GM18517 (cell line): ENCODE results near the gene PITPNB.

Experiments
- ATAC-seq: cut with Tn5 transposase; IDR thresholded peaks from one replicate; pipeline ENCODE4 v1.9.1; 2021; ENCODE audit warnings: mild to moderate bottlenecking, moderate library complexity; ENCODE audit not compliant: unreplicated experiment

Gene PITPNB

GRCh38 chr22:27881421-27881820 is 37.6 kb downstream of the PITPNB start:
- ATAC-seq = no peak

- ATAC-seq = no peak
Measured at GRCh38 chr22:27880778-27881394, 38.2 kb downstream of the PITPNB start.

DNA sequence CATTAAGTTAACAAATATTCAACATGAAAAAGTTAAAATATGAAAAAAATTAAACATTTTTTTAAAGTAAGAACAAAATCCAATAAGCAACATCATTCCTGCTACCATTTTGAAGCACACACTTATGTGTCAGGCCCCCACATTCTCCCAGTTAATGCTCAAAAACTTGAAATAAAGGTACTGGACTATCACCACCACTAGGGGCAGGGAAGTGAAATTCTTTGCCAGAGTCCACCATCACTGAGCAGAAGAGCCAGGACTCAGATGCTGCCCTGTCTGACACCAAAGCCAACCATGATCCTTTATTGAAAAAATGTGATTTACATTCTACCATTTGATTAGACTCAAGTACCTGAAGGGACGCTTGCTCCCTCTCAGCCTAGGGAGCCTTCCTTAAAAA is 39.1 kb downstream of the PITPNB start:
- ATAC-seq = no peak

- ATAC-seq = no peak
Measured at GRCh38 chr22:27878541-27878940, 40.5 kb downstream of the PITPNB start.

DNA sequence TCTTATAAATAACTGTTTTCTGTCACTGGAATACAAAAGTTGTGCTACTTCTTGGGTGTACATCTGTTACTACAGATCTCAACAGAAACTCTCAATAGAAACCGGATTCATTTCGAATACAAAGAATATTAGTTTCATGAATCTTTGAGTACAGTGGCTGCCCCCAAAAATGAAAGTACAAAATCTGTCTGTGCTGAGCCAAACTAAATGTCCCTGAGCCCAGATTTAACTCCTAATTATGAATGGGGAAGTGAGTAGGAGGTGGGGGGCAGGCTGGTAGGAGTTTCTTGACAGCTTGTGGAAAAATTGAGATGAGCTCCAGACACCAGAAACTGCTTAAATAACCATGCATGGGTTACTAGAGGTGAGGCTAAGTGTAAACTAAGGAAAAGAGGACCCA is 41.6 kb downstream of the PITPNB start:
- peak; percentile 44 for ATAC-seq

DNA sequence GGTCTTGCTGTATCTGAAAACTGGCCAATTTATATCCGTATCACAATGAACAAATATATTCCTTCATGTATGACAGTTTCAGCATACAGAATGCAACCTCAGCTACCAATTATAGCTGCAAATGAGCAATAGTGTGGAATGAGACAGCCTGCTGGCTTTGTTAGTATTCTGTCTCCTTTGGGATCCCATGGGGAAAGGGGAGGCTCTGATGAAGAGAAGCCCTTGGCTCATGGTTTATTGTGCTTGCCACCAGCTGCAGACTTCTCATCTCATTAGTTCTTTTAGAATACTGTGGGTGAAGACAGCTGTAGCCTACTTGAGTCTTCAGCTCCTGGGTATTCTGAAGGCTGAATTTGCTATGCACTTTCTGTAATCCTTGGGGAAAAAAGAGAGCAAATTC is 42.4 kb downstream of the PITPNB start:
- ATAC-seq = no peak

DNA sequence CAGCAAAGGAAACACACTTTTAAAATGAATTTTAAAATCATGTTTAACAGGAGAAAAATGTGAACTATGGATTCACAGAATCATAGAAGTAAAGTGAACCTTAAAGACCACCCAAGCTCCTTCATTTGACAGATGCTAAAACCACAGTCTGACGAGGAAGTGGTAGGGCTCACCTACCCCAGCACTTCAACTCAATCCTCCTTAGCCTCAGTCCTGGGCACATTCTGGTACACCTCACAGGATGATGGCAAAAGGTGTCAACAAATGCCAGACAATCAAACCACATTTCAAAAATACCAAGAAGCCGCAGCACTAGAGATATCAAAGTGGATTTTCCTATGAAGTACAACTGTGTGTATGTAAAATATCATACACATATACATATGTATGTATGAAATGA is 43.1 kb downstream of the PITPNB start:
- ATAC-seq = no peak

GRCh38 chr22:27874764-27875163 is 44.3 kb downstream of the PITPNB start:
- no peak for ATAC-seq

DNA sequence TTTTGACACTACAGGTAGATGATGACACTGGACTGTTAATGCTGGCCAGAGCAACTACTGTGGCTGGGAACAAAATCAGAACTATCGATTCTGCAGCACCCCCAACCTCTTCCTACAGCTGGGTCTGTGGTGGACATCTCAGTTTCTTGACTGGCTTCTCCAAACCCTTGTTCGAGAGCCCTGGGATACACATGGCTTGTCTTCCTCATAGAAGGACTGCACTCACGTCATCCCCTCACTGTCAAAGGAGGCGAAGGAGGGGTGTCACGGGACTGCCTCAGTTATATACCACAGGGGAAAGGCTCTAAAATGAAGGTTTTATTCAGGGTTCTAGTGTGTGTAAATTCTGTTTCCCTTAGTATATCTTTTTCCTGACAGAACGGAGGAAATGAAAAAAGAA is 44.9 kb downstream of the PITPNB start:
- ATAC-seq = no peak

- no peak for ATAC-seq
Measured at GRCh38 chr22:27873472-27873871, 45.6 kb downstream of the PITPNB start.

DNA sequence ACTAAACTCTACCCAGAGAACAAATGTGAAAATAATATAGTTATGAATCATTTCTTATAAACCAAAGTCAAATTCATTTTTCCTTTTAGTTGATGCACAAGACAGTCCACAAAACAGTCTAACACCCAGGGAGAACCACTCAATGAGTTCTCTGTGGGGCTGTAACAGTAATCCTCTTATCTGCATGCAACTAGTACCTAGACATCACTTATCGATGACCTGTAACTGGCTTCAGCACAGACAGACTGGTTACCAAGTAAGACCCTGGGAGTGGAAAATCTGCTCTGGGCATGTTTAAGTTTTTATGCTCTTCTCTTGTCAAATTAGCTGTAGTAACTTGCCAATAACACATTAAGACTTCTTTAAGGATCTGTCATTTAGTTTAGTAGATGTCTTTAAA is 46.6 kb downstream of the PITPNB start:
- no peak for ATAC-seq

GRCh38 chr22:27871306-27872014 is 47.6 kb downstream of the PITPNB start:
- no peak for ATAC-seq

- ATAC-seq = no peak
Measured at GRCh38 chr22:27870234-27871191, 48.5 kb downstream of the PITPNB start.

DNA sequence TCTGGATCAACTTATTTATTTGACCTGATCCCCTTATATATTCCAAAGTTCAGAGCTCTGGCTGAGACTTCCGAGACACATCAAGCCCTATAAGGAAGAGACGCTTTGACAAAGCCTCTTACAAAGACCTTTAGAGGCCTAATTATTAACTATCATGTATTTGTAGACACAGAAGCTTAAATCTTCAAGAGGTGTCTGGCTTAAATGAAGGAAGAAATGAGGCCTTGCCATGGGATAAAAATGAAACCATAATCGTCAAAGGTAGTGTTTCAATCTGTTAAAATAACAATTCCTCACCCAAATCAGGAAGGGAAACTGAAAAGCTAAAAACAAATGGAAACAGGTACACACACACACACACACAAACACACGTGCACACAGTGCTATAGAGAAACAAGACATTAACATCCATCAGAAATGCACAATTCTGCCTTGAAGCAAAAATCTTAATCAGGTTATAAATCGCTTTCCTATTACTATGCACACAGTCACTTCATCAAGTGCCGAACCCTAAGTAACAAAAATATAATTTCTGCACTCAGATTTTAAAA is 50.2 kb downstream of the PITPNB start:
- no peak for ATAC-seq

DNA sequence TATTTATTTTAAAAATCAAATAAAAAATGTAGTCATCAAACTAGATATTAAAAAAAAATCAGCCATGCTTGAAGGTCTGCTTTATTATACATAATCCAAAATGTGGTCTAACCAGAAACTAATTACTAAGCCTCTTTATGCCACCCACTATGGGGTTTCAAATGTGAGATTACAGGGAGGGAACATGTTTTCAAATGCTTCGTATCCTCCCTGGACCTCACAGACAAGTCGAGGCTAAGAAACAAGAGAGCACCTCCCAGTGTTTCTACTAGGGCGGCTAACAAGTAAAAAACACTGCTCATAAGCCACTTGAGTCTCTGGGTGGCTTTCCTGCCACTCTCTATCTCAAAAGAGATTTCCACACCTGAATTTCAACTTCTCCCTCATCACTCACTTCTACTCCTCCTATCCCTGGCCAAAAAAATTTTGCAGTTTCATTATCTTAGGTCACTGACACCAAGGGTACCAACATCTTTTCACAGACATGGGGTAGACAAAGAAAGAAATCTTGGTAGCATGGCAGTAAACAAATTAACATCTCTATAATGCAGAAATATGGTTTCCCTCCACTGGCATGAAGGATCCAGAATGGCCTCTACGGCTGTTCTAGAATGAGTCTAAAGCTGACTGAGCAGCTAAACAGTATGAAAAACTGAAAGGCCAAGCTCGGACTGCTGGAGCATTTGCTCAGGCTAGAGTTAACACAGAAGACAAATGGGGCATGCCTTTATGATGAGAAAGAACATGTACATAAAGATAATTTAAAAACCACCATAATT is 50.9 kb downstream of the PITPNB start:
- no peak for ATAC-seq

DNA sequence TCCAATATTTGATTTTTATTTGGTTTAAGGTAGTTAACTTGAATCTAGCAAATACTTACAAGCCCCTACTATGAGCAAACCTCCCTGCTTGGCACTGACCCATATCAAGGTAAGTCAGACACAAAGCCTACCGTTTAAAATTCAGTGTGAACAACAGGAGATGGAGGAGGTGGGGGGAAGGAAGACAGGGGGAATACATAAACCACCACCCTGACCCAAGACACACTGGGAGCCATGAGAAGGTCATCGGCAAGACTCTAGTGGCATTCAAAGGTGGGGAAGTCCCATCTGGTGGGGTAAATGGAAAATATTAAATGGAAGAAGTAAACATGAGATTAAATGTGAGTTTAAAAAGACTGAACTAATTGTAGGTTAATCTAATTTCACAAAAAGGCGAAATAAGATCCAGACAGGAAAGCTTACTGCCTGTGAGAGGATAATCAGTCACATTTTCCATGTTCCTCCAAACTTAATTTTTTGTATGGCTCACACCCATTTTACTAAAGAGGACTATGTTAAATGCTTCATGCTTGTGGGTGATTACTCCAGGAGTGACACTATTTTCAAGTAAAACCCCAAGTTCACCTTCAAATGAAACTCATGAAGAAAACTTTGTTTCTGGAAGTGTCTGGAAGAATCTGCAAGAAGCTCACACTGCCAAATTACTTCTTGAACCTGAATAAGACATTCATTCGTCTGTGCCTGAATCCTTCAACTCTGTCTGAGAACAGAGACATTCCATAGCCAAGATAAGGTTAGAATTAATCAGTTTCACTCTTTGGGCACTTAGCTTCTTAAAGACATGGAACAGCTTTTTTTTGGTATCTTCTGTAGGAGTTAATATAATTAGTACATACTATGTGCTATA is 51.7 kb downstream of the PITPNB start:
- ATAC-seq = no peak

DNA sequence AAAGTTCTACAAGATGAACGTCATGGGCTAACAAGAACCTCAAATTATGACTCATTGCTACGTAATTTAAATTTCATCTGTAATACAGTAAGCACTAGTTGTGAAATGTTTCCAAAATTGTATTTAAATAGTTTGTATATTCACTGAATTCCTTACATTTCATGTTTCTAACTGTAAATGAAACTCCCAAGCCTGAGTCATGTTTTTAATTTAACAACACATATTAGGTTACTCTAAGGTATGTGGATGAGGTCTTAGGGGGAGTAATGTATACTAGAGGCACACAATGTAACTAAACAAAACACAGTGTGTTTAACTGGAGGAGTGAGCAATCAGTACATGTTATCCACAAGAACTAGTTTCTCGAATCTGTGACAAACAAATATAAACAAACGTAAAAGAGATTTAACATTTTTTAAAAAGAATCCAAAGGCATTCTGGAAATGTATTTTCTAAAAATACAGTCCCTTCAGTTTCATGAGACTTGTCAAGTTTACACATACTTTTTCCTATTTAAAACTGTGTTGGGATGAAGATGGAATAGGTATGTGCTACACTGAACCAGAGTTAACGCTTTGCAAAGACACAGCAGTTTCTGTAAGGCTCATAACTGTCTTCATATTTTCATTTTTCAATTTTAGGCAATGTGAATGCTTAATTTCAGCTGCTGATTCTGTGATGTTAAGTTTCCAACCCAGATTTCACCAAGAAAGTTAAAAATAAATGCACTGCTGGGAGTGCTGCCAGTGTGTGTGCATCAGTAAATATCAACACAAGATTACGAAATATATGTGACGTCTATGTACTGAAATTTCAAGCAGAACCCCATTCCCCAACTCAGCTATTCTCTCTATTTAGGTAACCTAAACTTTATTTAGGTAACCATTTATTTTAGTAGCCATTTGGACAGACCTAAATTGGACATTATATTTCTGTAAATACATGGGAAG is 52.6 kb downstream of the PITPNB start:
- ATAC-seq = no peak

DNA sequence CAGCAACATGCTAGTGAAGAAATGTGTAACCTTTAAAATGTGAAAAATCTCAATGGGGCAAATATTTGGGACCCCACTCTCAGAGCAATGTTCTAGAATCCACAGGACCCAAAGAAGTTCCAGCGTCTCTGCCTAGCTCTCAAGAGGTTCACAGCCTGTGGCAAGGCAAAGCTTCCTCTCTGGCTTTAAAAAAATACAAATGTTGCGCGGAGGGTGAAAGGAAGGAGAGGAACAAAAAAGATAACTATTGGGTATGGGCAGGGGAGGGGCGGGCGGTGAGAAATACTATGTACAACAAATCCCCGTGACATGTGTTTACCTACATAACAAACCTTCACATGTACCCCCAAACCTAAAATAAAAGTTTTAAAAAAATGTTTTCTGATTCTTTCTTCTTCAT is 53.6 kb downstream of the PITPNB start:
- no peak for ATAC-seq

- ATAC-seq = no peak
Measured at GRCh38 chr22:27863556-27863955, 55.5 kb downstream of the PITPNB start.
